Measurements from ENCODE around the gene PTGDS. TPM values are rescaled to one million over a fixed set of nuclear protein-coding genes. Genes with fewer than 3 reads are reported as not detected.

The PTGDS gene
- total RNA-seq (2013; cell fraction: nucleolus; rRNA removed) = not detected in 2 replicates
- total RNA-seq (2014; rRNA removed) (not detected in 2 replicates), total RNA-seq (2014; rRNA removed; fragmentation: Illumina TruSeq; extraction: Trizol) (not detected in 2 replicates), total RNA-seq (2021) (not detected in 2 replicates), polyA plus RNA-seq (2011; rRNA removed) (not detected in 2 replicates), polyA plus RNA-seq (2014; fragmentation: Illumina TruSeq; extraction: Trizol) (not detected in 2 replicates), polyA plus RNA-seq (2014; fragmentation: Nextera tagmentation; extraction: Ambion mirVana) (not detected), polyA plus RNA-seq (2014; rRNA removed) (not detected in 2 replicates), polyA plus RNA-seq (2016; fragmentation: Nextera tagmentation; extraction: Ambion mirVana) (not detected), polyA minus RNA-seq (2011; rRNA and poly(A)+ RNA removed) (not detected in 2 replicates), Bru-seq, nascent RNA (not detected), BruChase-seq, experiment 1, labeled RNA remaining after a 6-hour chase (not detected), BruChase-seq, experiment 2, labeled RNA remaining after a 2-hour chase (not detected)
- polyA plus RNA-seq (2011; ENCODE audit: low read depth) = not detected
- polyA plus RNA-seq (2011; cell fraction: cytosol; rRNA removed) = not detected in 2 replicates
- not detected in 2 replicates for polyA plus RNA-seq (2011; cell fraction: nucleus; rRNA removed)
- not detected in 2 replicates for polyA plus RNA-seq (2012)
- polyA minus RNA-seq (2011; cell fraction: cytosol; rRNA and poly(A)+ RNA removed) = not detected in 2 replicates
- not detected in 2 replicates for polyA minus RNA-seq (2011; cell fraction: nucleus; rRNA and poly(A)+ RNA removed)
- long read RNA-seq, experiment 1 = 0 reads
- long read RNA-seq, experiment 2 = 0 reads

DNA sequence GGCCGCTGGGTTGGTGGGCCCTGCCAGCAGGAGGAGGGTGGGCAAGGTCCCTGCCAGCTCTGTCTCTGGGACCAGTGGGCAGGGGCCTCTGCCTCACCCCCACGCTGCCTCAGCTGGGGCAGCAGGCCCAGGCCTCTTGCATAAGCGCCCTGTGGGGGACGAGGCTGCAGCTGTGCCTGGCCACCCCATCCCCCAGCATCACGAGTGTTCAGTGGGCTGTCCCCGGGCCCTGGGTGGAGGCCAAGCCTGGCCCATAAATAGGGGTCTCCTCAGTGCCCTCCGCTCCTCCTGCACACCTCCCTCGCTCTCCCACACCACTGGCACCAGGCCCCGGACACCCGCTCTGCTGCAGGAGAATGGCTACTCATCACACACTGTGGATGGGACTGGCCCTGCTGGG, at the start of gene PTGDS:
PTGDS (plus strand) TSS at position 282 of the 400 bp plus-strand sequence; CDS start at position 357, 75 bp downstream.
- Histone ChIP-seq H2AFZ (ENCODE audit: control insufficient read depth, low read depth, low read length) (no peak within 1 kb of the TSS), H4K20me1 (ENCODE audit: control insufficient read depth, insufficient read depth) (no peaks in the 10 kb centered on the region), H3K4me3 (no peak within 1 kb of the TSS), H3K27me3 (replicated peaks in 1 of 2; ENCODE audit: control insufficient read depth in 2 of 2, insufficient read depth in 2 of 2, low read length in 1 of 2) (no peaks in the 10 kb centered on the region; a peak in 2 of 4 replicates), H3K4me1 (ENCODE audit: control insufficient read depth, insufficient read depth, low read length) (no peaks in the 10 kb centered on the region), H3K9ac (ENCODE audit: control insufficient read depth, insufficient read depth, low read length) (no peak within 1 kb of the TSS), H3K79me2 (ENCODE audit: control insufficient read depth, insufficient read depth, low read length) (no peaks in the 10 kb centered on the region), H3K4me2 (ENCODE audit: control insufficient read depth, insufficient read depth) (no peak within 1 kb of the TSS), H3K27ac (ENCODE audit: control insufficient read depth, insufficient read depth) (no peak within 1 kb of the TSS), H3K36me3 (ENCODE audit: control insufficient read depth in 2 of 2, insufficient read depth in 2 of 2, low read length in 1 of 2) (no peaks in the 10 kb centered on the region), H3K9me3 (replicated peaks; ENCODE audit: control insufficient read depth, insufficient read depth, low read length) (no peaks in the 10 kb centered on the region)
- SMC1A ChIA-PET (ENCODE audit: uncharacterized antibody, unreplicated experiment) = no interaction called here
- TF ChIP-seq WRNIP1 (IDR thresholded peaks at IDR 0.05; ENCODE audit: borderline replicate concordance, low read depth, low read length) = no peak
- TF ChIP-seq NFXL1 (IDR thresholded peaks at IDR 0.05; ENCODE audit: borderline replicate concordance) = no peak
- no peak for TF ChIP-seq EP300 (IDR thresholded peaks at IDR 0.05; ENCODE audit: borderline replicate concordance in 1 of 2, control insufficient read depth in 1 of 2, low read depth in 2 of 2, low read length in 2 of 2)
- TF ChIP-seq, protein P1, sequence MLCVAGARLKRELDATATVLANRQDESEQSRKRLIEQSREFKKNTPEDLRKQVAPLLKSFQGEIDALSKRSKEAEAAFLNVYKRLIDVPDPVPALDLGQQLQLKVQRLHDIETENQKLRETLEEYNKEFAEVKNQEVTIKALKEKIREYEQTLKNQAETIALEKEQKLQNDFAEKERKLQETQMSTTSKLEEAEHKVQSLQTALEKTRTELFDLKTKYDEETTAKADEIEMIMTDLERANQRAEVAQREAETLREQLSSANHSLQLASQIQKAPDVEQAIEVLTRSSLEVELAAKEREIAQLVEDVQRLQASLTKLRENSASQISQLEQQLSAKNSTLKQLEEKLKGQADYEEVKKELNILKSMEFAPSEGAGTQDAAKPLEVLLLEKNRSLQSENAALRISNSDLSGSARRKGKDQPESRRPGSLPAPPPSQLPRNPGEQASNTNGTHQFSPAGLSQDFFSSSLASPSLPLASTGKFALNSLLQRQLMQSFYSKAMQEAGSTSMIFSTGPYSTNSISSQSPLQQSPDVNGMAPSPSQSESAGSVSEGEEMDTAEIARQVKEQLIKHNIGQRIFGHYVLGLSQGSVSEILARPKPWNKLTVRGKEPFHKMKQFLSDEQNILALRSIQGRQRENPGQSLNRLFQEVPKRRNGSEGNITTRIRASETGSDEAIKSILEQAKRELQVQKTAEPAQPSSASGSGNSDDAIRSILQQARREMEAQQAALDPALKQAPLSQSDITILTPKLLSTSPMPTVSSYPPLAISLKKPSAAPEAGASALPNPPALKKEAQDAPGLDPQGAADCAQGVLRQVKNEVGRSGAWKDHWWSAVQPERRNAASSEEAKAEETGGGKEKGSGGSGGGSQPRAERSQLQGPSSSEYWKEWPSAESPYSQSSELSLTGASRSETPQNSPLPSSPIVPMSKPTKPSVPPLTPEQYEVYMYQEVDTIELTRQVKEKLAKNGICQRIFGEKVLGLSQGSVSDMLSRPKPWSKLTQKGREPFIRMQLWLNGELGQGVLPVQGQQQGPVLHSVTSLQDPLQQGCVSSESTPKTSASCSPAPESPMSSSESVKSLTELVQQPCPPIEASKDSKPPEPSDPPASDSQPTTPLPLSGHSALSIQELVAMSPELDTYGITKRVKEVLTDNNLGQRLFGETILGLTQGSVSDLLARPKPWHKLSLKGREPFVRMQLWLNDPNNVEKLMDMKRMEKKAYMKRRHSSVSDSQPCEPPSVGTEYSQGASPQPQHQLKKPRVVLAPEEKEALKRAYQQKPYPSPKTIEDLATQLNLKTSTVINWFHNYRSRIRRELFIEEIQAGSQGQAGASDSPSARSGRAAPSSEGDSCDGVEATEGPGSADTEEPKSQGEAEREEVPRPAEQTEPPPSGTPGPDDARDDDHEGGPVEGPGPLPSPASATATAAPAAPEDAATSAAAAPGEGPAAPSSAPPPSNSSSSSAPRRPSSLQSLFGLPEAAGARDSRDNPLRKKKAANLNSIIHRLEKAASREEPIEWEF (IDR thresholded peaks at IDR 0.05; ENCODE audit: insufficient replicate concordance, low read depth, low read length) = no peak
- no peak for TF ChIP-seq MXI1 (IDR thresholded peaks at IDR 0.05; ENCODE audit: low read depth, low read length)
- no peak for TF ChIP-seq BHLHE40 (IDR thresholded peaks at IDR 0.05; ENCODE audit: borderline replicate concordance in 1 of 2, low read depth in 2 of 2, low read length in 1 of 2)
- no peak for TF ChIP-seq USF1 (IDR thresholded peaks at IDR 0.05; ENCODE audit: borderline replicate concordance, extremely low read length, insufficient read depth, low read depth, low read length)
- no peak for TF ChIP-seq SIN3A (IDR thresholded peaks at IDR 0.05; ENCODE audit: low read depth, low read length)
- no peak for TF ChIP-seq RFX5 (IDR thresholded peaks at IDR 0.05; ENCODE audit: low read depth, low read length)
- CTCF ChIA-PET = interaction anchor here (1.5 kb wide), 1 partner anchor 52 kb away, joined by 6 read pairs; no protein-coding TSS in a partner anchor
- intact Hi-C loops (cut with micrococcal nuclease; ENCODE audit: unreplicated experiment) = no loop called here
- WGBS (ENCODE audit: insufficient coverage, insufficient replicate concordance, low lambda C conversion rate, missing lambda C conversion rate) = 40% methylated on average over 10 of the region's 10 CpGs
- ATAC-seq = no peak
- POLR2A ChIA-PET = no interaction called here
- RAD21 ChIA-PET (ENCODE audit: unreplicated experiment) = no interaction called here
- BruUV-seq (replicated peaks) = no TSS peak
- FAIRE-seq = no peak
- in situ Hi-C loops (cut with MboI) = no loop called here
- DNase-seq (ENCODE audit: low read depth, low spot score) = no peak
